HG03095 (cell line): Measurements from ENCODE around the gene AMBRA1.
"Not testable (repeated sequence)": the region's sequence is repeated elsewhere in the genome, so short reads cannot be mapped to it uniquely, and the experiment has no call there.

Experiments
- ATAC-seq: cut with Tn5 transposase; IDR thresholded peaks from one replicate; pipeline ENCODE4 v1.9.1; 2021; ENCODE audit warnings: moderate library complexity; ENCODE audit not compliant: unreplicated experiment

Gene AMBRA1

DNA sequence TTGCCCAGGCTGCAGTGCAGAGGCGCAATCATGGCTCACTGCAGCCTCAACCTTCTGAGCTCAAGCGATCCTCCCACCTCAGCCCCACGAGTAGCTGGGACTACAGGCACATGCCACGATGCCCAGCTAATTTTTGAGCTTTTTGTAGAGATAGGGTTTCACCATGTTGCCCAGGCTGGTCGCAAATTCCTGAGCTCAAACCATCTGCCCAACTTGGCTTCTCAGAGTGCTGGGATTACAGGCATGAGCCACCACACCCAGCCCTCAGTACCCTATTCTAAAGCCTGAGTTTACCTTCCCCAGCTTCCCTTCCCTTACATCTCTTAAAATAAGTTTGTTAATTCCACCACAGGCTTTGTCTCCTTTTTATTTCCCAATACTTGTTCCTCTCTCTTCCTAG, 59.1 kb downstream of the AMBRA1 start:
- ATAC-seq: no peak

- ATAC-seq: no peak
These were observed 60.3 kb downstream of the AMBRA1 start for GRCh38 chr11:46533396-46534100.

DNA sequence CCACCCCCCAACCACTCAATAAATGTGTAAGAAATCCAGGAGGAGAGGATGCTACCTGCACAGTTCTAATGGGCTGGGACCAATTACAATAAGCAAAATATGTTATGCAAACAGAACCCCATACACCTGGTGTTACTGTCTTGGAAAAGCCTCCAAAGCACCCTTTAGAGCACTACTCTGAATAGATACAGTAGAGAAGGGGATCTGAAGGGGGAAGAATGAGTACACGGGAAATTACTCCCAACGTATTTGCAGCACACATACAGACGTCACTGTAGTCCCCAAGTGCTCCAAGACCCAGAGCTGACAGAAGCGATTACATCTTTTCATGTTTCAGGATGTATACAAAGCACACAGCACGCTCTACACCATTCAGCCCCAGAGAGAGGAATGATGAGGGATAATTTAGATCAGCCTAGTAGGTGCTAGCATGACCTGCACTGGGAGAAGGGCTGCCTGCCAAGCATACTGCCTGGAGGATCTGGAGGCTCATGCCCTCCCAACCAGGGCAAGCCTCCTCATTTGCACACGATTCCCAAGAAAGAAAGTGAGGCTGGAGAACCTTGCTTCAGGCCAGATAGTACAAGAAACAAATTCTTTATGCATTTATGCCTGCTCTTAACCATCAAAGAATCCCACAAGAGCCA, 63.8 kb downstream of the AMBRA1 start:
- ATAC-seq: no peak

DNA sequence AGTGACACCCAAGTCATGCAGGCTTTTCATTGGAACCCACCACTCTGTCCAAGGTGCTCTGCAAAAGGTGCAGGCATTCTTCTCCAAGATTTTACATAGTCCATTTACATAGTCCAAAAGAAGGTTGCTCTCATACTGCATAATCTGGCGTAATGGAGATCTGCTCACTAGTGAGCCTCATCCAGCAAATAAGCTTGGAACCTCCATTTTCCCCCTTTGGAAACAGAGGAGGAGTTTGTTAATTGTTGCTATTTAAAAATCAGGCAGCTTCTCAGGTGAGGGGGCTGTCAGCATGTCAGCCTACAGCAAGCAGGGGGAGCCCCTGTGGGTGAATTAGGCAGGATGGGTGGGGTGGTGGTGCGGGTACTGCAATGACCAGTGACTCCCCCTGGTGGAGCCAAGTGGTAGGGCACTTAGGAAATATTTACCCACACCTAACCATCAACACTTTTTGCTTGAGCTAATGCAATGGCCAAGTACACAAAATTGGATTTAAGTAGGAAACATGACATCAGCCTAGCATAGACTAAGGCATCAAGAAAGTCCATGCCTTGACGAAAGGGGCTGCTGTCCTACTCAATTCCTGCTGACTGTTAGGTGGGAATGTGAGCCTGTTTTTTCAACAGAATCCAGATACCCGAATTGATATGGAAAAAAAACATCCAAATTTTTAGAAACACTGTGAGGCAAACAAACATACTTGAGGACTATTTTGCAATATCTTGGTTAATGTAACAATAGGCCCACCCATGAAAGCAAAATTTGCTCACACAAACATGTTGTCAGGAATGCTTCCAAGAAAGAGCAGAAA, 64.5 kb downstream of the AMBRA1 start:
- ATAC-seq: peak; percentile 87

DNA sequence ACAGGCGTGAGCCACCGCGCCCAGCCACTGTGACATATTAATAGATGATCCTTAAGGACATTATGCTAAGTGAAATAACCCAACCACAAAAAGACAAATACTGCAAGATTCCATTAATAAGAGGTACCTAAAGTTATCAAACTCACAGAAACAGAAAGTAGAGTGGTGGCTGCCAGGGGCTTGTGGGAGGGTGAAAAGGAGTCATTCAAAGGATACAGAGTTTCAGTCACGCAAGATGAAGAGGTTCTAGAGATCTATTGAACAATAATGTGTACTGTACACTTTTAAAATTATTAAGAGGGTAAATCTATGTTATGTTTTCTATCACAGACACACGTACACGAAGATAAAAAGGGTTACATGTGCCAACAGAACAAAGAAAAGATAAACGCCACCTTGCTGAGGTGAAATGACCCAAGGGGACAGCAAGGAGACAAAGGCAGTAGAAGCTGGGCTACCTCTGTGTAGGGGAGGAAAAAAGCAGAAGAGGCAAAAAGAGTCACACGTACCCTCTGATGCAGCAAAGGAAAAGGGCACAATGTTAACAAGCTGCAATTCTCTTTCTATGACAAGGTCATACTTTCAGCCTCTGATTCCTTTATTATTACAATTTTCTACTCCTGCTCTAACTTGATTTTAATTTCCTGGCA, 65.3 kb downstream of the AMBRA1 start:
- ATAC-seq: no peak

GRCh38 chr11:46527591-46528130, 66.2 kb downstream of the AMBRA1 start:
- no peak for ATAC-seq

DNA sequence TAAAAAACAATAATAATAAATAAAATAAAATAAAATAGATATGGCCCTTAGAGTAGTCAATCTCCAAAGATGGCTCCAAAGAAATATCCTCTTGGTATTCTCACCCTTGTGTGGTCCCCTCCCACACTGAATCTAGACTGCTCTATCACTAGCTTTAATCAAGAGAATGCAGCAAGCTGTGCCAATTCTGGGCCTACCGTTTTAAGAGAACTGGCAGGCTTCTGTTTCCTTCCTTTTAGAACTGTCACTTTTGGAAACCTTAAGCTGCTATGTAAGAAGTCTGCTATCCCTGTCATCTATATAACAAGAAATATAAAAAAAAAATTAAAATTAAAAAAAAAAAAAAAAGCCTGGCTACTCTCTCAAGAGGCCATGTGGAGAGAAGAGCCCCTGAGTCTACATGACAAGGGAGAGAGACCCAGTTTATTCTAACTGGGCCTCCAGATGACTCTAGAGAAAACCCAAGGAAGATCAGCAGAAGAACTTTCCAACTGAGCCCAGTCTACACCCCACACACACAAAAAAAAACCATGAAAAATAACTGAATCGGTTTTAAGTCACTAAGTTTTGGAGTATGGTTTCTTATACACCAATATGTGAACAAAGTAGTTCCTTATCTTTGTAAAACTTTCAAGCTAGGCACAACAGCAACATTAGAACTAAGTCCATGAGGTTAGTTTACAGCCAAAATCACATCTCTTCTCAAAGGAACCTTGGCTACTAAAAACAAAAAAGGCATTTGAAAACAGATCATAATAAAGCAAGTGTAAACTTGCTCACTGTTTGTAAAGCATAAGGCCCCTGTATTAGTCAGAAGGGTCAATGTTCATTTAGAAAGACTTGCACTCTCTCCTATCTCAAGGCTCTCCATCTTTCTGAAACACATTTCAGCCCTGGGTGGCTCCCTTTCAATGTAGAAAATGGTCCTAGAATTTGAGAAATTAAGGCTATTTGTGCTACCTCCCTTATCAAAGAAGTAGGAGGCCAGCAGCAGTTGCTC, 67.3 kb downstream of the AMBRA1 start:
- ATAC-seq: no peak

DNA sequence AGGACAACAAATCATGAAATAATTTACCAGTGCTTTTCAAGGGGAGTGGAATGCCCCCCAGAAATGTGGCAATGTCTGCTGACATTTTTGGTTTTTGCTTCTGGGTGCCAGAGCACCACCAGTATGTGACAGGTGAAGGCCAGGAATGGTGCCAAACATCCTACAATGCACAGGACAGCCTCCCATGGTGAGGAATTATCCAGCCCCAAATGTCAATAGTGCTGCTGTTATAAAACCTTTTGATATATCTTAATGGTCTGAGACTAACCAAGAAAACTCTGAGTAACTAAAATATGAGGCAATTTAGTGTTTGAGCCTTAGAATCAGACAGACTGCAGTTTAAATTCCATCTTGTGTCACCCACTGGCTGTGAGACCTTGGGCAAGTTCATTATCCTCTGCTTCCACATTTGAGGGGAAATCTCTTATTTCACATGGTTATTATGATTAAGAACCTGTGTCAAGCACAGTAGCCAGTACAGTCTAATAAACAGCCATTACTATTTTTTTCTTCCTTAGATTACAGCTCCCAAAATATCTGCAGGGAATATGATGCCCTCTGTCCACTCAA, 69.5 kb downstream of the AMBRA1 start:
- no peak for ATAC-seq

DNA sequence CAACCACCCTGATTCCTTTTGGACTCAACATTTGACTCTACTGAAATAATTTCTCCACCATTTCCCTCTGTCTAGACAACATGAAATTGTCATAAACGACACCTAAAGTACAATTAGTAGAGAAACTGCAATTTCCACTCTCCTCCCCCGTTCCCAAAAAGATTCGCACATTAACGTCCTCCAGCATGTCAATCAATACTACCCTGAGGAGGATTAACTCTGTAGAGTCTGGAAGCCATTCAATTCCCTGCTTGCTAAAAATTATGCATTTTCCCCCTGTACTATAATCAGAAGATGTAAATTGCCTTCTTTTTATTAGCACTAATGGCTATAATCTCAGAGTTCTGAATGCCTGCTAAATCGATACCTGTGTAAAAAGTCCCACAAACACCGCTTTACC, 70.5 kb downstream of the AMBRA1 start:
- ATAC-seq: no peak

- ATAC-seq: no peak
These were observed 71.0 kb downstream of the AMBRA1 start for GRCh38 chr11:46522682-46523281.

GRCh38 chr11:46521961-46522681, 71.7 kb downstream of the AMBRA1 start:
- ATAC-seq: no peak

DNA sequence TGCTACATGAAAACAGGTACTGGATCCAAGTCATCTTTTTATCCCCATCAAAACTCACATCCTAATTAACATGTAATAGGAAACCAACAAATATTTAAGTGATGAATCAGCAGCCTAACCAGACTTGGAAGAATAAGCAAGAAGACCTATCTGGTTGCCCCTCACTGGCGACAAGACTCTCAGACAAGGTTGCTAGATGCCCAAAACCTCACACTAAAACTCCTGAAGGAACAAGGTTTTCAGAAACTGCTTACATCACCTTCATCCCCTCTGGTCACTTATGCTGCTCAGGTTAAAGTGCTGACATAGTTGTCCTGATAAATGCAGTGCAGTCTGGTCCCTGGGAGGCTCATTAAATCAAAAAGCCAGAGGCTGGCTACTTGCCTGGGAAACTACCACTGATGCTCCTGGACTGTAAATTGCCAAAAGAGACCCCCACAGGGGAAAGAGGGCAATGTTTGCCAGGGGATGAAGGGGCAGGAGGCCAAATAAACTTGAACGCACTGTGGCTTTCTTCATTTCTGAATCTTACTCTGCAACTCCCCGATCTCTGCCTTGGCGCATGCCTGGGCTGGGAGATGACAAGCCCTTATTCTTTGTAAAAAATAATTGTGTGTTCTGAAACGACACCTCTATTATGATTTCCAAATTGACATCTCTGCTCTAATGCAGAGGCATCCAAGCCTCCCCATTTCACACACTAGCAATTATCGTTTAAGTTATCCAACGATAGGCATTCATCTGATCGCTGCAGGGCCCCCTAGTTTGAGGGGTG, 72.7 kb downstream of the AMBRA1 start:
- no peak for ATAC-seq

GRCh38 chr11:46519351-46519750, 74.5 kb downstream of the AMBRA1 start:
- no peak for ATAC-seq

- not testable (repeated sequence) for ATAC-seq
These were observed 74.9 kb downstream of the AMBRA1 start for GRCh38 chr11:46518928-46519327.

GRCh38 chr11:46514370-46514769, 79.5 kb downstream of the AMBRA1 start:
- no peak for ATAC-seq

DNA sequence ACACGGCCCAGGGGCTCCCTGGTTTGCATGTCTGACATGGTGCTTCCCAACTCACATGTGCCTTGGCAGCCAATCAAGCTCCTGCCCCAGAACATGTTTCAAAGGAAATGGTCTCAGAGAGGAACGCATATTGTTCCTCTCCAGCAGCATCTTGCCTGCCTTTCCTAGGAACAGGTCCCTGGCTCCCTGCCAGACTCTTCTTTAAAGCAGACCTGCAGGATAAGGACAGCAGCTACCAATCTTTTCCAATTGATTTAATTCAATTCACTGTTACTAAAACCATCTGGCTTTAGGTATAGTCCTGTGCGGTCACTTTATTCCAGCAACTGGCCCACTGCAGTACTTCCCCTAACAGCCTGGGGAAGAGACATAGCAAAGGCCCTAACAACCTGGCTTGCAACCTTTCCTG, 79.9 kb downstream of the AMBRA1 start:
- no peak for ATAC-seq

DNA sequence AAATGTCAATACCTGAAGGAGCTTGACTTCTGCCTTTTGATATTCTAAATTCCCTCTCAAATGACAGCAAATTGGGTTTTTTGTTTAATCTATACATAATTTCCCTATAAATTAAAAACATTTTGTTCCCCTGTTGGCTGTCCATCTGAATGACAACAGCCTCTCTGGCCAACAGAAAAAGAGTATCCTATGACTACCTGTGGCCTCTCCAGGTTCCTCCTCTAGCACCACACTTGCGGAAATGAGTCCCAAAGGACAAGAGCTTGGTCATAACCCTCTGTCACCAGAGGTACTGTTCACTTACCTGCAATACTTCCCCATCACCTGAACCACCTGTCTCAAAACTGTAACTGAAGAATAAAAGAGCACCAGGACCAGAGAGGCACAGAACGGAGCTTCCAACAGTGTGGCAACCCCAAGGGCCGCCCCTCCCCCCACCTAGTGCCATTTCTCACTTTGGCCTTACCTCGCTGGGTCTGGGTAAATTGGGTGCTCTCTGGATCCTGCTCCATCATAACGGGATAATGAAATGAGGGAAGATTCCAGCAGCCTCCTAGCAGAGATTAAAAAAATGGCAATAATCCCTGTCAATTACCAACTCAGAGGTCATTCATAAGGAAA, 81.5 kb downstream of the AMBRA1 start:
- ATAC-seq: no peak
